ENCODE measurements around the gene MAPK7. TPM values are rescaled to one million over a fixed set of nuclear protein-coding genes. Genes with fewer than 3 reads are reported as not detected.

MAPK7 gene
- total RNA-seq, 1 experiment from 2014 or later: 43.1 TPM

GRCh38 chr17:19338031-19338990, 40.0 kb upstream of the MAPK7 start:
- H3K4me1 ChIP-seq: no peaks in the 10 kb centered on the region
- H3K36me3 ChIP-seq: no peaks in the 10 kb centered on the region
- H3K9me3 ChIP-seq (replicated peaks): no peaks in the 10 kb centered on the region
- H3K27me3 ChIP-seq: no peaks in the 10 kb centered on the region
- DNase-seq: peak; percentile 65 to 77
- no peak overlapping the region for H3K4me3 ChIP-seq
- no peak overlapping the region for H3K27ac ChIP-seq

- Histone ChIP-seq H3K4me3 (no peak overlapping the region), H3K9me3 (replicated peaks) (no peaks in the 10 kb centered on the region), H3K27me3 (no peaks in the 10 kb centered on the region), H3K4me1 (no peaks in the 10 kb centered on the region), H3K36me3 (no peaks in the 10 kb centered on the region), H3K27ac (no peak overlapping the region)
- DNase-seq: no peak
These were observed 38.9 kb upstream of the MAPK7 start for GRCh38 chr17:19339341-19339815.

DNA sequence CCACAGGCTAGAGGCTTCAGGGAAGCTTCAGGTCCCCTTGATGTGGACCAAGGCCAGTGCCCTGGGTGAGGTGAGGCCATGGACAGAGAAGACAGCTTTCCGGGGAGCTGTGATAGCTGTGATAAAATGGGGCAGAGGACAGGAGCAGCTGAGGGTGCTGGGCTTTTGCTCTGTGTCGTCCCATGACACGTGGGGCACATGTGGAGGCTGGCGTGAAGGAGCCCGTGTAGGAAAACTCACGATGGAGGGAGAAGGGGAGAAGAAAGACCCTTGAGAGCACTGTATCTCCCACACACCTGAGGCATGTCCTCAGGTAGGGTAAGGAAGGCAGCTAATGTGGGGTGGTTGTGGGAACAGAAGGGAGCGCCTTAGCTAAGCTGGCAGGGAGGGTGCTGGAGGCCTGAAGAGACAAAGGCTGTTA, 37.1 kb upstream of the MAPK7 start:
- no peaks in the 10 kb centered on the region for H3K36me3 ChIP-seq
- H3K9me3 ChIP-seq (replicated peaks): no peaks in the 10 kb centered on the region
- H3K4me3 ChIP-seq: no peak overlapping the region
- peaks cover 3% of the 10 kb centered on the region for H3K4me1 ChIP-seq
- H3K27ac ChIP-seq: no peak overlapping the region
- no peak for DNase-seq
- H3K27me3 ChIP-seq: no peaks in the 10 kb centered on the region

DNA sequence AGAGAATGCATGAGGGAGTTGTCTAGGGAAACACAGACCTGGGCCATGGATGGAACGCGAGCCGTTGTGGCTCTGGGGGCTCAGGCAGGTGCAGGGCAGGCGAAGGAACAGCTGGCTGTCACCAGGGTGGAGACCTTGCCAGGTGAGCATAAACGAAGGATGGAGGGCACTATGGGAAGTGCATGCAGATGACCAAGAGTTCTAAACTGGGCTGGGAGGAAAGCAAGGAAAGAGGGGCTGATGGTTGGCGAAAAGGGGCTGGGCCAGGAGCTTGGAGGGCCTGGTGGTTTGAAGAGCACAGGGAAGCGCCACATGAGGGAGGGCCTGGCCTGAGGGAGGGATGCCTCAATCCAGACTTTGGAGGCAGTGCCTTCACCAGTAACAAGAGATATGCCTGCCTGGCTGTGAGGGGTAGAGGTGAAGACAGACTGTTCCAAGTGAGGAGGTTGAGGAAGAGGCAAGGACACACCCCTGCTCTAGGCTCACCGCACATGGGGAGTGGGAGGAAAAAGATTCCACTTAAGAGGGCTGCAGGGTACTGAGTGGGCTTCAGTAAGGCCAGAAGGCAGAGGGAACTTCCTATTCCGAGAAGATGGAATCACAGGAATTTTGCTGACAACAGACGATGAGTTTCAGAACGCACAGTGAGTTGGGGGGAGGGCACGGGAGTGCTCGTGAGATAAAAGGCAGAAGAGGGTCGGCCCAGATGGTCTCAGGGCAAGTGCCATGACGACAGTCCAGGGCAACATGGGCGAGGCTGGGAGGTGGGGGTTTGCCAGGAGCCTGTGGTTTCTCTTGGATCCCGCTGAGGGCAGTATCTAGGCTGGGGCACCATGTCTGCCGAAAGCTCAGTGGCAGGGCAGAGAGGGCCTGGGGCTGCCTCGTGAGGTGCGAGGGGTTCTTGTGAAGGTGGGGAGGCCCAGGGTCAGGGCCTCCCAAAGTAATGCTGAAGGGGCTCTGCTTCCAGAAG, 36.4 kb upstream of the MAPK7 start:
- H3K27ac ChIP-seq: no peak overlapping the region

DNA sequence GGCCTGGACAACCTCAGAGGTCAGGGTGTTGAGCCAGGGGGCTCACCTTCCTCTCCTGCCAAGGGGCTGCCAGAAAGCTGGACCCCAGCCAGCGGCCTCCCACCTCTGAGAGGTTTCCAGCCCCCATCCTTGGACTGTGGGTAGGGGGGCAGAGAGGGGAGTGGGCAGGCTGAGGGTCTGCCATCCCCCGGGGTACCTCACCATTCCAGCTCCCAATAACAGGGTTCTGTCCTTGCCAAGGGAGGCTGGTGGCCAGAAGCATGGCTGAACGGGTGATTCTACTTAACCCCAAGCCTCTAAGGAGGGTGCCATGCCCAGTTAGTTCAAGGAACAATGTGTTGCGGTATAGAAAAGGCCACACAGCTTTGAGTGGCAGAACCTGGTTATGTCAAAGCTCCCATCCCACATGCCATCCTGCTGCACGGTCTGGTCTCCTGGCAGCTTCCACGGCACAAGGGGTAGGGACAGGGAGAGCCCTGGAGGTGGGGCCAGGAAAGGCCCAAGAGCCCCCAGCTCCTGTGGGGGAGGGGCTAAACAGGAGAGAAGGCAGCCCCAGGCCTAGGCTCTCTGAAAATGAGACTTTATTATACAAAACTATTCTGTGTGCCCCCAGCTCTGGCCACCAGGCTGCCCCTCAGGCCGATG, 35.6 kb upstream of the MAPK7 start:
- Histone ChIP-seq H3K27ac (no peak overlapping the region), H3K36me3 (no peaks in the 10 kb centered on the region), H3K9me3 (replicated peaks) (no peaks in the 10 kb centered on the region), H3K4me3 (no peak overlapping the region), H3K27me3 (no peaks in the 10 kb centered on the region), H3K4me1 (peaks cover 18% of the 10 kb centered on the region)
- no peak for DNase-seq

More for the DNA sequence above, 36.4 kb upstream of the MAPK7 start:
- no peak overlapping the region for H3K4me3 ChIP-seq
- H3K36me3 ChIP-seq: no peaks in the 10 kb centered on the region
- H3K27me3 ChIP-seq: no peaks in the 10 kb centered on the region
- DNase-seq: peak in 1 of 2 experiments; percentile 11
- H3K9me3 ChIP-seq (replicated peaks): no peaks in the 10 kb centered on the region
- peaks cover 10% of the 10 kb centered on the region for H3K4me1 ChIP-seq

GRCh38 chr17:19343256-19343630, 35.1 kb upstream of the MAPK7 start:
- Histone ChIP-seq H3K4me3 (no peak overlapping the region), H3K9me3 (replicated peaks) (no peaks in the 10 kb centered on the region), H3K27me3 (no peaks in the 10 kb centered on the region), H3K4me1 (peaks cover 18% of the 10 kb centered on the region), H3K27ac (no peak overlapping the region), H3K36me3 (no peaks in the 10 kb centered on the region)
- DNase-seq: no peak

DNA sequence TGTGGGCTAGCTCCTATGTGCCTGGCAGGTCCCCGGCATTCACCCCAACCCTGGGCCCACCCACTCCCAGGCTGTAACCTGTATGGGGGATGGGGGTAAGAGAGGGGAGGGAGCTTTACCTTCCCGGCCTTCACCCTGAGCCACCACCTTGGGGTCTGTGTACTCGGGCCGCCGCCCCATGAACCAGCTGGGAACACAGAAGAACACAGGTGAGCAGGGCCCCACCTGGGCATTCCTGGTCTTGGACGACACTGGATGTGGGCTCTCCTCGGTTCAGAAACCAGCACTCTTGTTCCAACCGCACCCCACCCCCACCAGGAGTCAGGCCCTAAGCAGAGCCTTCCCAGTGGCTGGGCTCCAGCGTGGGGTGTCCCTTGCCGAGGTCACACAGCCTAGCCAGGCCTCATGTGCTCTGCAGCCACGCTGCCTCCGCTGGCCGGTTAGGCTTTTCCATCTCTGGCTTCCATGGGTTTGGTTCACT, 34.6 kb upstream of the MAPK7 start:
- Histone ChIP-seq H3K9me3 (replicated peaks) (no peaks in the 10 kb centered on the region), H3K27me3 (no peaks in the 10 kb centered on the region), H3K4me1 (peaks cover 18% of the 10 kb centered on the region), H3K27ac (no peak overlapping the region), H3K4me3 (no peak overlapping the region), H3K36me3 (no peaks in the 10 kb centered on the region)
- DNase-seq: no peak

DNA sequence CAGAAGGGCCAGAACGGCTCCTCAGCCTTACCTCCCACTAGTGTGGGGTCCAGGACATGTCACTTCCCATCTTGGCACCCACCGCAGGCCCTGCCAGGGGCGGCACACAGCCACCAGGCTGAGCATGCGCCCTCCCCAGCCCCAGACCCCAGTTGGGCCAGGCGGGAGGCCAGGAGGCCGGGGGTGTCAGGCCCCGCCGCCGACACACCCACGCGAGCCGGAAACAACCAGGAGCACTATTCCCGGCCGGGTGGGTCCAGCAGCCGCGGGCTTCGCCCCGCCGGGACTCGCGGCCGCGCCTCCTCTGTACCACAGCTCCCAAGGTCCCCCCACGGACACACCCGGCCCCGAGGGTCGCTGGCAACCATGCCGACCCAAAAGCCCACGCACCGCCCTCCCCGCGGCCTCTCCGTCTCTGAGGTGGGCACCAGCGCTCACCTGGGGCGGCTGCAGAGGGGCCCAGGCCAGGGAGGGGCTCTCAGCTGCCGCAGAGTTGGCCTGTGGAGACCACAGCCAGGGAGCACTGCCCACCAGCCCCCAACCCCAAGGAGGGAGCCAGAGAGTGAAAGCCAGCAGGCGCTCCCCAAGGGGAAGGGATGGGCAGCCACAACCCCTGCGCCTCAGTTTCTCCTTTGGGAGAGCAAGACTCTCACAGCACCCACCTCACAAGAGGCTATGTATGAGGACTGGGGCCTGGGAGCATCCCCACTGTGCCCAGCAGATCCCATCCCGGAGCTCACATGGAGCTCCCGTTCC, 33.8 kb upstream of the MAPK7 start:
- Histone ChIP-seq H3K4me1 (peaks cover 18% of the 10 kb centered on the region), H3K36me3 (no peaks in the 10 kb centered on the region), H3K9me3 (replicated peaks) (no peaks in the 10 kb centered on the region)

DNA sequence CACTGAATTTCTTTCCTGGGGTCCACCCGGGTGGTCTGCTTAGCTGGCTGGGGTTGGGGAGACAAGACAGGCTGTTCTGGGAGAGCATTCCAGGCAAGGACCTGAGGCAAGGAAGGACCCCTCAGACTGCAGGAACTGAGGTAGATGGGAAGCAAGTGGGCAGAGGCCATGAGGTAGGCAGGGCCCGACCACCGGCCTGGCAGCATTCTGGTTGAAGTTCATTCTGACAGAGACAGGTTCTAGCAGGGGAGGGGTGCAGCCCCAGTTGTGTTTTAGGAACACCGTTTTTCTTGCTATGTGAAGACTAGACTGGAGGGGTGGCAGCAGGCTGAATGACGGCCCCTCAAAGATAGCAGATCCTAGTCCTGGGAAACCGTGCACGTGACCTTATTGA, 33.2 kb upstream of the MAPK7 start:
- Histone ChIP-seq H3K36me3 (no peaks in the 10 kb centered on the region), H3K27ac (no peak overlapping the region), H3K4me3 (no peak overlapping the region), H3K27me3 (no peaks in the 10 kb centered on the region), H3K9me3 (replicated peaks) (no peaks in the 10 kb centered on the region), H3K4me1 (peaks cover 18% of the 10 kb centered on the region)
- no peak for DNase-seq

More for the DNA sequence above, 33.8 kb upstream of the MAPK7 start:
- Histone ChIP-seq H3K27me3 (no peaks in the 10 kb centered on the region), H3K27ac (no peak overlapping the region), H3K4me3 (no peak overlapping the region)
- no peak for DNase-seq

DNA sequence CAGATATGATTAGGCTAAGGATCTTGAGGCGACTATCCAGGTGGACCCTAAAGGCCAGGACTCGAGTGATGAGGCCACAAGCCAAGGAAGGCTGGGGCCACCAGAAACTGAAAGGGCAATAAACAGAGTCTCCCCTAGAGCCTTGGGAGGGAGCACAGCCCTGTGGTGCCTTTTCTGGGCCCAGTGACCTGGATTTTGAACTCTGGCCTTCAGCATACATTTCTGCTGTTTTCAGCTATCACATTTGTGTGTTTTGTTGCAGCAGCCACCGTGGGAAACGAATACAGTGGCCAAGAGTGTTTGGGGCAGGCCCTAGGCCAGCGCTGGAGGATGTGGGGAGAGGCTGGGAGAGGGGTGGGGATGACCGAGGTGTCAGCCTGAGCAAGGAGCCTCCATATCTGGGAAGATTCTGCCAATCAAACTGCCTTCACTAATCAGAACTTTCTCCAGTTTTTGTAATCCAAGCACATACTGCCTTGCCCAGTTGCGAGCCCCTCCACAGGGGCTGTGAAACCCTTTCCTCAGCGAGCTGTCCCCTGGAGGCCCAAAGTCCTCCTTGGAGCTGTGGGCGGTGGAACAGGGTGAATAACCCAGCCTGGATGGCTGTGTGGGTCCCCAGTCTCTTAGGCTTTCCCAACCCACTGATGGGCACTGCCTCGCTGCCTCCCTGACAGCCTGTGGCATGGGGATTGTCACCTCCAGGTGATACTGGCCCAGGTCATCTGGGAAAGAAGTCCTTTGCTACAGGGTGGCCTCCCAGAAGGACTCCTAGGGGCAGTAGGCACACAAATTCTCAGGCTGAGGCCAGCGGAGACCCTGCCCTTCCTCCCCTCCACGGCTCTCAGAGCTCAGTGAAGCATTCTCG, 32.6 kb upstream of the MAPK7 start:
- no peaks in the 10 kb centered on the region for H3K36me3 ChIP-seq
- H3K4me3 ChIP-seq: no peak overlapping the region
- no peaks in the 10 kb centered on the region for H3K27me3 ChIP-seq
- DNase-seq: no peak
- no peaks in the 10 kb centered on the region for H3K9me3 ChIP-seq (replicated peaks)
- no peak overlapping the region for H3K27ac ChIP-seq
- H3K4me1 ChIP-seq: peaks cover 18% of the 10 kb centered on the region

GRCh38 chr17:19346351-19347255, 31.7 kb upstream of the MAPK7 start:
- H3K27me3 ChIP-seq: no peaks in the 10 kb centered on the region
- peaks cover 18% of the 10 kb centered on the region for H3K4me1 ChIP-seq
- H3K9me3 ChIP-seq (replicated peaks): no peaks in the 10 kb centered on the region
- H3K36me3 ChIP-seq: no peaks in the 10 kb centered on the region
- no peak overlapping the region for H3K4me3 ChIP-seq
- DNase-seq: peak; percentile 90 to 91
- no peak overlapping the region; the same call in 1 of the 2 replicates for H3K27ac ChIP-seq

GRCh38 chr17:19347323-19348080, 30.8 kb upstream of the MAPK7 start:
- Histone ChIP-seq H3K9me3 (replicated peaks) (no peaks in the 10 kb centered on the region), H3K27me3 (no peaks in the 10 kb centered on the region), H3K4me3 (no peak overlapping the region), H3K36me3 (no peaks in the 10 kb centered on the region), H3K4me1 (peaks cover 18% of the 10 kb centered on the region), H3K27ac (no peak overlapping the region; the same call in 1 of the 2 replicates)
- no peak for DNase-seq
